Stimulated activated CD4-positive, alpha-beta T cell treated with anti-CD3 and anti-CD28 coated beads, Interleukin-4, amount 100 ng/mL, for 4 hours (primary cell): ENCODE measurements around the gene IFIT2.
"Not testable (repeated sequence)": the region's sequence is repeated elsewhere in the genome, so short reads cannot be mapped to it uniquely, and the experiment has no call there.

ENCODE experiments used
- DNase-seq, 2 experiments: peaks; one replicate each; pipeline ENCODE4 v3.0.0-alpha.2; 2020

The IFIT2 gene

DNA sequence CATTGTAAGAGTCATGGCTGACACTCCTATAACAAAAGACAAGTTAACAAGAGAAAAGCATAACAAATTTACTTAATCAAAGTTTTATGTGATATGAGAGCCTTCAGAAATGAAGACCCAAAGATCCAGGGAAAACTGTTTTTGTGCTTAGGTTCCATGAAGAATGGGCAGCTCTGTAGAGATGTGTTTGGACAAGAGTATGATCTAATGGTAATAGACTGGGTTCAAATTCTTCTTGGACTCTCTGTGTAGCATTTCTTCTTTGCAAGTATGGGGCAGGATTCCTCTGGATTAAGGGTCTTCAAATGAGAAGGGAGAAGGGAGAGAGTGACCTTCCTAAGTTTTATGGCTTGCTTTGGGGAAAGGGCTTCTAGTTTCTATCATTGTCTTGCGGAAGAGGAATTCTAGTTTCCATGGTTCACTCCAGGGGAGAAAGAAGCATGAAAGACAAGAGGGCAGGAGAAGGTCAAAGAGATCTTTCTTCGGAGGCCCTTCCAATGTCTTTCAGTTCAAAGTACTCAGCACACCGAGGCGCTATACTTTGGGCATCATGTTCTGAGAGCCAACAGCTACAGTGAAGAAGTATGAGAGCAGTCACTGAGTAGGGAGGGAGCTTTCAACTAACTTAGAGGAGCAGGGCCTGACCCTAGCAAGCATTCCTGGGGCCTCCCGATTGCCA, 41.4 kb downstream of the IFIT2 start:
- DNase-seq = no peak

GRCh38 chr10:89344156-89344555, 42.3 kb downstream of the IFIT2 start:
- DNase-seq = no peak

- DNase-seq = no peak
These were observed 43.6 kb downstream of the IFIT2 start for GRCh38 chr10:89345367-89346000.

DNA sequence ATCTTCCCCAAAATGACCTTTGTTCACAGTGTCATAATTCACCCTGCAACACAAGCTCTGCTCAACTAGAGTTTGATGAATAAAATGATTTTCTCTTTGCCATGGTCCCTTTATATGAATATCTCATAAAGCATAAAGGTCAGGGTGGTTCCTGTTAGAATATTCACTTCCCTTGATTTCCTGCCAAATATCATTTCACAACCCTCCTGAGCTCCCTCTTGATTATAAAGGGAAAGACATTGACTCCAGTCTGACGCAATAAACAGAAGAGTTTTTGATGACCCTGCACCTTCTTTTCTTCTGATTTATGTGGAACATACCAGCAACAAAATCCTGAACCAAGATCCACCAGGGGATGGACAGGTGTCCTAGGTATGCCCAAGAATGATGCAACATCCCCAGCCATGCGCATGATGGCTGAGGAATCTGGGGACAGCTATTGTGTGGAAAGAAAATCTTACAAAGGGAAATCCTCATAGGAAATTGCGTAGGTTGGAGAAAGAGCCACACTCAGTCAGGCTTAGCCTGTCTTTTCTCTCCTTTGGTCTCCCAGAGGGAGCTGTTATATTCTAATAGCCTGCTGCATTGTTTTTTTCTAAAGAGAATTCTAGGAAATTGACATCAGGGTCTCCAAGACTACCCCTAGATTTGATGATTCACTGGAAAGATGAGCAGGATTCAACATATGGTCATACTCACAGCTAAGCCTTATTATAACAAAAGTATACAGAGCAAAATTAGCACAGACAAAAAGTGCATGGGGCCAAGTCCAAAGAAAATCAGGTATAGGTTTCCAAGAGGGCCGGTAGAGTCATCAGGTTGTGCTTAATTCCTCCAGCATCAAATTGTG, 44.8 kb downstream of the IFIT2 start:
- DNase-seq = no peak

GRCh38 chr10:89347701-89348457, 46.0 kb downstream of the IFIT2 start:
- DNase-seq = no peak

DNA sequence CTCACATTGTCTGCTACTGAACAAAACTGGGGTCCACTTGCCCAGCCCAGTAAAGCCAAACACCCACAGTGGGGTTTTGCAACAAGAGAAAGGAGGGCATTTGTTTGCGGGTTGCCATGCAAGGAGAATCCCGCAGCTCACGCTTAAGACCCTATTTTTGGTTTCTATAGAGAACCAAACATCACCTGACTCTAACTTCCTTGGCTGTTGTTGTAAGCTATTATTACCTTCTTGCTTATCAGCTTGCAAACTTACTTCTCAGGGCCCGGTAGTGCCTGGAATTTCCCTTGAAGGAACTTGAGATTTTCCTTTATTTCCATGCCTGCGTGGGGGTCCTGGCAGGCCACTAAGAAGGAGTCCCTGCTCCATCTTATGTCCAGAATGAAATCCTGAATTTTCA, 46.6 kb downstream of the IFIT2 start:
- no peak for DNase-seq

GRCh38 chr10:89348975-89349374, 47.1 kb downstream of the IFIT2 start:
- DNase-seq = no peak

DNA sequence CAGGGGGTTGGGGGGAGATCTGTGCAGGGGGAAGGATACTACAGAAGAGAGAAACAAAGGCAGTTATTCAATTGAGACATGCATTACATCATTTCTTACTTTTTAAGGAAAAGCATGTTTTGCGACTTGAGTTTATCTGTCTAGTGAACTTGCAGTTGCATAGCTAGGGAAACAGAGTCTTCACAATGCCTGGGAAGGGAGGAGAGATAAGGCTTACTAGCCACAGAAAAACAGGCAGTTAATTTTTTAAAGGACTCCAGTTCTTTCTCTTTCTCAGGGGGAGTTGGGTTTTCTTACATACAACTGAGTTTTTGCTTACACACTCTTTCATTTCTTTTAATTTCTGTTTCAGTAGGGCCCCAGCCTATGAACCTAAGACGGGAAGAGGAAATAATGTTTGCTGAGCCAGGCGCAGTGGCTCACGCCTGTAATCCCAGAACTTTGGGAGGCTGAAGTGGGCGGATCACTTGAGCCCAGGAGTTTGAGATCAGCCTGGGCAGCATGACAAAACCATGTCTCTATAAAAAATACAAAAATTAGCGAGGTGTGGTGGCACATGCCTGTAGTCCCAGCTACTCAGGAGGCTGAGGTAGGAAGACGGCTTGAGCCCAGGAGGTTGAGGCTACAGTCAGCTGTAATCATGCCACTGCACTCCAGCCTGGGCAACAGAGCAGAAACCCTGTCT, 48.9 kb downstream of the IFIT2 start:
- DNase-seq = not testable (repeated sequence)

- DNase-seq = no peak
These were observed 49.5 kb downstream of the IFIT2 start for GRCh38 chr10:89351412-89351779.

DNA sequence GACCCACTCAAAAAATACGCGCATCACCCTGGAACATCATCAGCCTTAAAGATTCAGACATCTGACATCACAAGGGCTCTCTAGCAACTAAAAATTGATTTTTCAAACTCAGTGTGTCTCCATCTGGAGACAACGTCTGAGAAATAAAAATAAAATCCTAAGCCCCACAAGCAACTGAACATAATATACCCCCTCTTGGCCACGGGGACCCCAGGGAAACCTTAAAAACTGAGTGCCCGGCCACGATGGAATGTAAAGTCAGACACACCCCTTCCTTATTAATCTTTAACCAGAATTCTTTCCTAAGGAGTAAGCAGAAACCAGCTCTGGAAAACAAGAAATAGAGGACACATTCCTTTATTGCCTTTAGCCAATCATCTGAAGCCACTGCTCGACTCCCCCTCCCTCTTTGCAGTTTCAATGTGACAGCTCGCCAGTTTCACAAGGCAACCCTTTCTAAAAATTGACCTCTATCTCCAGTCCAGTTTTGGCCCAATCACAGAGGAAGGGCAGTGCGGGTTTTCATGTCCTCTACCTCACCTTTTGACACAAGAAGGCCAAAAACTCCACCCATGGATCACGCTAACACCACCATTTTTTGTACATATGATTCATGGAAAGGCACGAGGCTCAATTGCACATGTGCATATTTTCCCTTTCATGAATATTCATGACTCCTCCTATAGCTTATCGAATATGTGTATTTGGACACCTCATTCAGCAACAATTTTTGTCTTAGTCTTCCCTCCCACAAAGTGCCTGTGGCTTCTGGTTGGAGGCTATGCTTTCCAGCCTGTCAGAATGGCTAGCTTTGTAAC, 50.1 kb downstream of the IFIT2 start:
- DNase-seq = no peak

DNA sequence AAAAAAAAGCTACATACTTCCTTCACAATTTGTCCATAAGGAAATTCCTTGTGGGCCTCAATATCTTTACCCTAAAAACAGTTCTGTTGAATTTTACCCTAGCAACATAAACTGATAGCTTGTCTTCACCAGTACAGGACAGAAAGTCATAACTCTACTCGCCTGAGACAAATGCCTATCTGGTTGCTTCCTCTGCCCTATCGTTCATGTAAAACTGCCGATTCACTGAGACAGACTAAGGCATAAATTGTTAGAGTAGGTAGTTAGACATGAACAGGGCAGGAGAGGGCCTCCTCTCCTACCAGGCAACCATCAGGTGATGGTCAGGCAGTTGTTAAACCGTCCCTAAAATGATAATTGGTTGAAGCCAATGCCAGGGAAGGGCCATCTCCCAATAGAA, 51.0 kb downstream of the IFIT2 start:
- no peak for DNase-seq

- DNase-seq = no peak
These were observed 53.6 kb downstream of the IFIT2 start for GRCh38 chr10:89355394-89355931.

DNA sequence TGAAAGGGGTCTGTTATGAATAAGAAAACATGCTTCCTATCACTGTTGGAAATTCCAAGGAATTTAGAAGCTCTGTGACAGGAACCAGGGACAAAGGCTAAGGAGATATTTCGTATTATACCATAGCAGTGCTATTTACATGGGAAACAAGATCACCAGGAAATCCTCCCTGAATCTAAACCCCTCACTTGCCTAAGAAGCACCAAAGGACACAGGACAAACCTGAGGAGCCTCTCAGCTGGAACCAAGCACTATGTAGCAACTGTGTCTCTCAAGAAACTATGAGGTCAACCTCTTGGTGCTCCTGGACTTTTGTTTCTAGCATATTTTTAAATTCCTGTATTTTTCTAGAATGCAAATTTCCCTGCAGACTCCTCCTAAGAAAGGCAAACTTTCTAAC, 55.2 kb downstream of the IFIT2 start:
- no peak for DNase-seq

- no peak for DNase-seq
These were observed 56.1 kb downstream of the IFIT2 start for GRCh38 chr10:89357975-89358374.
